MM.1S (cell line): Measurements from ENCODE around the gene POMT2.

ENCODE experiments used
- DNase-seq: peaks from one replicate; pipeline ENCODE4 v3.0.0-alpha.2; 2015
- H2AFZ ChIP-seq: fragments of 300-600 bp; sonication (generic); 2 replicates; pipeline ENCODE4 v1.6.0; 2016; ENCODE audit warnings: antibody characterized with exemption, low read length
- H3F3A ChIP-seq: fragments of 300-600 bp; sonication (generic); 2 replicates; pipeline ENCODE4 v1.6.1; 2016; ENCODE audit warnings: mild to moderate bottlenecking, antibody characterized with exemption, low read length, moderate library complexity, mixed read lengths; ENCODE audit not compliant: insufficient read depth
- H3K27ac ChIP-seq: fragments of 300-600 bp; sonication (generic); 2 replicates; pipeline ENCODE4 v1.5.1; 2016; ENCODE audit warnings: mild to moderate bottlenecking, low read length
- H3K27me3 ChIP-seq: fragments of 300-600 bp; sonication (generic); replicated peaks from 2 replicates; pipeline ENCODE4 v1.6.0; 2016; ENCODE audit warnings: low read length; ENCODE audit not compliant: insufficient read depth
- H3K36me3 ChIP-seq: fragments of 300-600 bp; sonication (generic); replicated peaks from 2 replicates; pipeline ENCODE4 v1.6.1; 2016; ENCODE audit warnings: mild to moderate bottlenecking, low read length, mixed read lengths; ENCODE audit not compliant: insufficient read depth
- H3K4me1 ChIP-seq: fragments of 300-600 bp; sonication (generic); 2 replicates; pipeline ENCODE4 v1.6.1; 2016; ENCODE audit warnings: low read length, mixed read lengths
- H3K4me2 ChIP-seq: fragments of 300-600 bp; sonication (generic); 2 replicates; pipeline ENCODE4 v1.6.0; 2016; ENCODE audit warnings: low read depth, low read length
- H3K4me3 ChIP-seq: fragments of 300-600 bp; sonication (generic); 2 replicates; pipeline ENCODE4 v1.5.1; 2016; ENCODE audit warnings: low read length, mixed read lengths
- H3K79me2 ChIP-seq: fragments of 300-600 bp; sonication (generic); 2 replicates; pipeline ENCODE4 v1.6.1; 2016; ENCODE audit warnings: mixed run types, low read length, mixed read lengths
- H3K9ac ChIP-seq: fragments of 300-600 bp; sonication (generic); 2 replicates; pipeline ENCODE4 v1.6.1; 2016; ENCODE audit warnings: low read length, mixed read lengths
- H3K9me2 ChIP-seq: fragments of 300-600 bp; sonication (generic); replicated peaks from 2 replicates; pipeline ENCODE4 v1.6.1; 2016; ENCODE audit warnings: mild to moderate bottlenecking, low read length, mixed read lengths; ENCODE audit not compliant: insufficient read depth
- H3K9me3 ChIP-seq: fragments of 300-600 bp; sonication (generic); replicated peaks from 2 replicates; pipeline ENCODE4 v1.6.1; 2016; ENCODE audit warnings: mild to moderate bottlenecking, low read length, mixed read lengths; ENCODE audit not compliant: insufficient read depth
- H4K20me1 ChIP-seq: fragments of 300-600 bp; sonication (generic); 2 replicates; pipeline ENCODE4 v1.6.1; 2016; ENCODE audit warnings: mild to moderate bottlenecking, low read length, moderate library complexity, mixed read lengths; ENCODE audit not compliant: insufficient read depth
- CTCF ChIP-seq: fragments of 300-600 bp; sonication (generic); IDR thresholded peaks from 2 replicates; pipeline ENCODE4 v1.5.1; 2016; ENCODE audit warnings: antibody characterized with exemption, low read length, mixed read lengths
- EZH2 ChIP-seq: fragments of 300-600 bp; sonication (generic); optimal IDR thresholded peaks from 2 replicates; pipeline ENCODE3; 2017; ENCODE audit warnings: low read depth, mild to moderate bottlenecking, antibody characterized with exemption, low read length, mixed read lengths
- EZH2phosphoT487 ChIP-seq: fragments of 300-600 bp; sonication (generic); IDR thresholded peaks from 2 replicates; pipeline ENCODE4 v1.6.1; 2018; ENCODE audit warnings: antibody characterized with exemption, low read length

Gene POMT2

GRCh38 chr14:77243853-77244252, 76.8 kb downstream of the POMT2 start:
- Histone ChIP-seq H3K79me2 (no peaks in the 10 kb centered on the region), H3K4me3 (no peak overlapping the region), H3K9me2 (no peaks in the 10 kb centered on the region), H3K36me3 (no peaks in the 10 kb centered on the region), H4K20me1 (no peaks in the 10 kb centered on the region), H3K9me3 (no peaks in the 10 kb centered on the region), H3K9ac (no peak overlapping the region), H3K27me3 (no peaks in the 10 kb centered on the region), H3K4me2 (no peak overlapping the region), H3F3A (no peaks in the 10 kb centered on the region), H3K4me1 (no peaks in the 10 kb centered on the region), H2AFZ (no peak overlapping the region), H3K27ac (no peak overlapping the region)
- no peak for DNase-seq
- TF ChIP-seq EZH2 (no peak), CTCF (no peak), EZH2phosphoT487 (no peak)

GRCh38 chr14:77242752-77243151, 77.9 kb downstream of the POMT2 start:
- H3K9ac ChIP-seq: no peak overlapping the region
- H3K9me2 ChIP-seq: no peaks in the 10 kb centered on the region
- TF ChIP-seq EZH2phosphoT487: no peak
- TF ChIP-seq EZH2: no peak
- TF ChIP-seq CTCF: no peak
- no peaks in the 10 kb centered on the region for H3K79me2 ChIP-seq
- no peaks in the 10 kb centered on the region for H3K36me3 ChIP-seq
- H2AFZ ChIP-seq: no peak overlapping the region
- H3K27me3 ChIP-seq: no peaks in the 10 kb centered on the region
- H3K9me3 ChIP-seq: no peaks in the 10 kb centered on the region
- H3K27ac ChIP-seq: no peak overlapping the region
- DNase-seq: no peak
- no peaks in the 10 kb centered on the region for H4K20me1 ChIP-seq
- no peak overlapping the region for H3K4me3 ChIP-seq
- no peaks in the 10 kb centered on the region for H3F3A ChIP-seq
- H3K4me1 ChIP-seq: no peaks in the 10 kb centered on the region
- no peak overlapping the region for H3K4me2 ChIP-seq

- no peak overlapping the region for H3K27ac ChIP-seq
- no peaks in the 10 kb centered on the region for H3K9me2 ChIP-seq
- no peaks in the 10 kb centered on the region for H3K27me3 ChIP-seq
- no peak overlapping the region for H2AFZ ChIP-seq
- H3K9ac ChIP-seq: no peak overlapping the region
- H3K4me2 ChIP-seq: no peak overlapping the region
- H3K36me3 ChIP-seq: no peaks in the 10 kb centered on the region
- no peak for DNase-seq
- H3F3A ChIP-seq: no peaks in the 10 kb centered on the region
- no peaks in the 10 kb centered on the region for H3K9me3 ChIP-seq
- TF ChIP-seq EZH2phosphoT487 (no peak), EZH2 (no peak), CTCF (no peak)
- H3K4me1 ChIP-seq: no peaks in the 10 kb centered on the region
- H3K4me3 ChIP-seq: no peak overlapping the region
- no peaks in the 10 kb centered on the region for H3K79me2 ChIP-seq
- no peaks in the 10 kb centered on the region for H4K20me1 ChIP-seq
Measured at GRCh38 chr14:77241955-77242354, 78.7 kb downstream of the POMT2 start.
